Calu3 (cell line): ENCODE results near the gene GBF1. TPM values are rescaled to one million over a fixed set of nuclear protein-coding genes. Genes with fewer than 3 reads are reported as not detected.

Experiments used
- BruUV-seq: library from RNA; stranded (reverse); fragments of 400-500 nt; replicated peaks from 2 replicates; lab custom pipeline; 2021; lab: Mats Ljungman, UMichigan
- CTCF ChIA-PET: fragments of 300-600 bp; sonication (Branson Sonifier 250); formaldehyde crosslinking; loops from one replicate; lab custom pipeline; 2022; ENCODE audit warnings: antibody characterized with exemption; lab: Charles Lee
- DNase-seq: peaks from one replicate; pipeline ENCODE4 v3.0.0; 2022
- H3K27ac Mint-ChIP-seq: one replicate; pipeline ENCODE4 v1.8.0; 2022; ENCODE audit warnings: mixed read lengths; ENCODE audit not compliant: unreplicated experiment
- H3K27me3 Mint-ChIP-seq: one replicate; pipeline ENCODE4 v1.8.0; 2022; ENCODE audit warnings: mixed read lengths; ENCODE audit not compliant: unreplicated experiment
- H3K36me3 Mint-ChIP-seq: one replicate; pipeline ENCODE4 v1.8.0; 2022; ENCODE audit warnings: mild to moderate bottlenecking, moderate library complexity, mixed read lengths; ENCODE audit not compliant: insufficient read depth, unreplicated experiment
- H3K4me1 Mint-ChIP-seq: one replicate; pipeline ENCODE4 v1.8.0; 2022; ENCODE audit warnings: mild to moderate bottlenecking, low read depth, mixed read lengths; ENCODE audit not compliant: unreplicated experiment
- H3K4me3 Mint-ChIP-seq: one replicate; pipeline ENCODE4 v1.8.0; 2022; ENCODE audit warnings: mild to moderate bottlenecking, low read depth, moderate library complexity, mixed read lengths; ENCODE audit not compliant: unreplicated experiment
- H3K9me3 Mint-ChIP-seq: one replicate; pipeline ENCODE4 v1.8.0; 2022; ENCODE audit warnings: low read depth, mixed read lengths; ENCODE audit not compliant: unreplicated experiment
- intact Hi-C: fragments of 100-400 bp; cut with micrococcal nuclease; formaldehyde crosslinking; loops from one replicate; pipeline ENCODE4 v1.10.0; 2022; ENCODE audit not compliant: unreplicated experiment
- total RNA-seq: library from RNA; stranded (reverse); gene quantifications from 2 replicates; pipeline ENCODE4 v1.2.3, GENCODE V29; 2022
- TF ChIP-seq, protein P1 (sequence below): fragments of 200-600 bp; IDR thresholded peaks from one replicate; pipeline ENCODE4 v1.8.0; 2022; ENCODE audit warnings: antibody characterized with exemption; ENCODE audit not compliant: unreplicated experiment

Gene GBF1
- total RNA-seq, 1 experiment from 2014 or later = 36.1 TPM

DNA sequence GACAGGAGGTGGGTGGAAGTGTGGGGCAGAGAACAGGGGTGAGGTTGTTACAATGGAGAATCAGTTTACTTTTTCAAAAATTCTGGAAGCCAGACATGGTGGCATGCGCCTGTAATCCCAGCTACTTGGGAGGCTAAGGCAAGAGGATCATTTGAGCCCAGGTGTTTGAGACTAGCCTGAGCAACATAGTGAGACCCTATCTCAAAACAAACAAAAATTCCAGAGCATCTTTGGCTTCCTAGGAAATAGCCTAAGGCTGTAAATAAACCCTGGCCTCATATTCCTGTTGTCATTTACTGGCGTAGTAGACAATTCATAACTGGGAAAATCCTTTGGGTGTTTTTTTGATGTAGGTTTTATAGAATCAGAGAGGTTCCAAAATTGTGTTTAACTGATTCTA, 44.0 kb downstream of the GBF1 start:
- no peak for DNase-seq
- Mint-ChIP-seq H3K27me3 (no peaks in the 10 kb centered on the region), H3K27ac (no peak overlapping the region), H3K9me3 (no peaks in the 10 kb centered on the region), H3K4me1 (no peaks in the 10 kb centered on the region), H3K4me3 (no peak overlapping the region), H3K36me3 (no peaks in the 10 kb centered on the region)
- no TSS peak for BruUV-seq
- CTCF ChIA-PET = no interaction called here
- TF ChIP-seq, protein P1, sequence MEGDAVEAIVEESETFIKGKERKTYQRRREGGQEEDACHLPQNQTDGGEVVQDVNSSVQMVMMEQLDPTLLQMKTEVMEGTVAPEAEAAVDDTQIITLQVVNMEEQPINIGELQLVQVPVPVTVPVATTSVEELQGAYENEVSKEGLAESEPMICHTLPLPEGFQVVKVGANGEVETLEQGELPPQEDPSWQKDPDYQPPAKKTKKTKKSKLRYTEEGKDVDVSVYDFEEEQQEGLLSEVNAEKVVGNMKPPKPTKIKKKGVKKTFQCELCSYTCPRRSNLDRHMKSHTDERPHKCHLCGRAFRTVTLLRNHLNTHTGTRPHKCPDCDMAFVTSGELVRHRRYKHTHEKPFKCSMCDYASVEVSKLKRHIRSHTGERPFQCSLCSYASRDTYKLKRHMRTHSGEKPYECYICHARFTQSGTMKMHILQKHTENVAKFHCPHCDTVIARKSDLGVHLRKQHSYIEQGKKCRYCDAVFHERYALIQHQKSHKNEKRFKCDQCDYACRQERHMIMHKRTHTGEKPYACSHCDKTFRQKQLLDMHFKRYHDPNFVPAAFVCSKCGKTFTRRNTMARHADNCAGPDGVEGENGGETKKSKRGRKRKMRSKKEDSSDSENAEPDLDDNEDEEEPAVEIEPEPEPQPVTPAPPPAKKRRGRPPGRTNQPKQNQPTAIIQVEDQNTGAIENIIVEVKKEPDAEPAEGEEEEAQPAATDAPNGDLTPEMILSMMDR = no peak
- intact Hi-C loops = no loop called here

DNA sequence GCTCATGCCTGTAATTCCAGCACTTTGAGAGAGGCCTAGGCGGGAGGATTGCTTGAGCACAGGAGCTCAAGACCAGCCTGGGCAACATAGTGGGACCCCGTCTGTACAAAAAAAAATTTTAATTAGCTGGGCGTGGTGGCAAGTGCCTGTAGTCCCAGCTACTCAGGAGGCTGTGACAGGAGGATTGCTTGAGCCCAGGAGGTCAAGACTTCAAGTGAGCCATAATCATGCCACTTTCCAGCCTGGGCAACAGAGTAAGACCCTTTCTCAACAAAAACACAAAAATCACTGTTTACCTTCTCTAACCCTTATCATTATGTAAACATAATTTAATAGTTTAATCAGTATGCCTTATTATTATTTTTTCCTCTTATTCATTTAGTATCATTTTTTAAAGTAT, 44.5 kb downstream of the GBF1 start:
- no peak for DNase-seq
- H3K4me1 Mint-ChIP-seq = no peaks in the 10 kb centered on the region
- no peak overlapping the region for H3K27ac Mint-ChIP-seq
- TF ChIP-seq, protein P1 = no peak
- H3K36me3 Mint-ChIP-seq = no peaks in the 10 kb centered on the region
- CTCF ChIA-PET = no interaction called here
- intact Hi-C loops = no loop called here
- BruUV-seq = no TSS peak
- H3K27me3 Mint-ChIP-seq = no peaks in the 10 kb centered on the region
- H3K9me3 Mint-ChIP-seq = no peaks in the 10 kb centered on the region
- H3K4me3 Mint-ChIP-seq = no peak overlapping the region

DNA sequence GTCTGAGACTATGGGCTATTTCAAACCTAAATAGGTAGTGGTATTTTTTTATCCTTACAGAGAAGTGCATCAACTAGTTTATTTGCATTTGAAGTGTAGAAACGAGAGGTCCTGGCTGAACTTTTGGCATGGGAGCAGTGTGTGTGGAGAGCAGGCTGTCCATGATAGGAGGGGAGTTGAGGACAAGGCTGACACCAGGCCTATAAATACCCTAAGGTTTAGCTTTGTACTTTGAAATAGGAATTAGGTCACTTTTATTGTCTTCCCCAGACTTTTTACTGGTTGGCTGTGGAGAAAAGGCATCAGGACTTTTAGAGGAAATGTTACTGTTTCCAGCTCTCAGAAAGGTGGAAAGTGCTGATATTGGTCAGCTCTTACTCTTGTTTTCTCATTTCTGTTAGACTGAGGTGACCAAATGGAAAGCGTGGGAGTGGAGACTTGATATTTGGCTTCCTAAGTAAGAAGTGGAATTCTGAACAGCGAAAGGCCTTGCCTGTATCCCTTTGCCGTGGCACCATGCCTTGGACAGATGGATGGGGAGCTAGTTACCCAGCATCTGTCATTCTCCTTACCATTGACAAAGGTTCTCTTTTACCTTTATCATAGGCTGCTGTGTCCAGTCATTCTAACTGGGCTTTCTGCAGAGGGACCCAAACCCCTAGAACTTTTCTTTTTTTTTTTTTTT, 46.0 kb downstream of the GBF1 start:
- TF ChIP-seq, protein P1 = no peak
- no peaks in the 10 kb centered on the region for H3K36me3 Mint-ChIP-seq
- no peaks in the 10 kb centered on the region for H3K4me1 Mint-ChIP-seq
- H3K9me3 Mint-ChIP-seq = no peaks in the 10 kb centered on the region
- no peaks in the 10 kb centered on the region for H3K27me3 Mint-ChIP-seq
- CTCF ChIA-PET = interaction anchor here (0.7 kb wide), 1 partner anchor 69 kb away, joined by 5 read pairs; no protein-coding TSS in a partner anchor
- DNase-seq = no peak
- intact Hi-C loops = no loop called here
- no peak overlapping the region for H3K4me3 Mint-ChIP-seq
- H3K27ac Mint-ChIP-seq = no peak overlapping the region
- BruUV-seq = no TSS peak

DNA sequence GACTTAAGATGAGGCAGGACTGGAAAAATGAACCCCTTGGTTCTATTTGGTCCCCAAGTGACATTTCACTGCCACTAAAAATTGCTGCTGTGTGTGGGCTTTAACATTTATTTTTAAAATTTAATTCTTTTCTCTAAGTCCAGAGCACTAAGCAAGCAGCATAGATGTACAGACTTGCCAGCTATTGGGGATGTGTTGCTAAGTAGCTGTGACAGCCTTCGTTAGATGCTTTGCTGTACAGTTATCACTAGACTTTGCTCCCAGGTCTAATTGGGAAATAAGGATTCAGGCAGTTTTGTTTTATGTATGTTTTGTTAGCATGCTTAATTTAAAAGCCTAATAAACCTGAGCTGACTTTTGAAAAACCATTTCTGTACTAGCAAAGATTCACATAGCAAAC, 51.8 kb downstream of the GBF1 start:
- Mint-ChIP-seq H3K4me3 (no peak overlapping the region), H3K36me3 (no peaks in the 10 kb centered on the region), H3K9me3 (no peaks in the 10 kb centered on the region), H3K4me1 (peaks cover 17% of the 10 kb centered on the region), H3K27me3 (no peaks in the 10 kb centered on the region), H3K27ac (no peak overlapping the region)
- DNase-seq = no peak
- TF ChIP-seq, protein P1 = no peak
- no TSS peak for BruUV-seq
- CTCF ChIA-PET = interaction anchor here (0.8 kb wide), 1 partner anchor 90 kb away, joined by 3 read pairs; no protein-coding TSS in a partner anchor
- intact Hi-C loops = no loop called here
